K562 (cell line): ENCODE data around the gene H2AZ2. TPM values are rescaled to one million over a fixed set of nuclear protein-coding genes. Genes with fewer than 3 reads are reported as not detected.
A peak's percentile ranks its signal among the peaks of the same experiment; 100 is the strongest.

ENCODE experiments used
- ATAC-seq: fragments of 200-7000 bp; cut with Tn5 transposase; 3 replicates; pipeline ENCODE4 v1.9.1; 2020; ENCODE audit warnings: moderate library complexity
- BruUV-seq: library from RNA; stranded (reverse); fragments of 400-500 nt; replicated peaks from 2 replicates; lab custom pipeline; 2021; lab: Mats Ljungman, UMichigan
- CTCF ChIA-PET: fragments of 300-600 bp; formaldehyde crosslinking; extraction: SDS; loops from one replicate; lab custom pipeline; 2021; ENCODE audit warnings: low intra/inter-chr PET ratio; lab: Yijun Ruan, JAX
- POLR2A ChIA-PET: fragments of 300-600, 350-650 bp; sonication (Branson Sonifier 250); formaldehyde crosslinking; extraction: SDS; loops from one replicate; lab custom pipeline; 2021; ENCODE audit warnings: antibody characterized with exemption, inconsistent platforms; lab: Yijun Ruan, JAX
- DNase-seq, 4 experiments: peaks; one replicate each; pipeline versions ENCODE4 v3.0.0 to v3.0.0-alpha.2; 2011 to 2018; ENCODE audit warnings: low spot score in 3 of 4, mixed read lengths in 3 of 4; ENCODE audit errors: extremely low read depth in 1 of 4
- FAIRE-seq: peaks from 2 replicates; lab custom pipeline; 2011; peaks lifted over from hg19 to GRCh38; lab: Jason Lieb, UNC
- H2AFZ ChIP-seq: 2 replicates; pipeline ENCODE4 v1.6.0; 2011; ENCODE audit warnings: low read depth, low read length, control low read depth, inconsistent platforms
- H3K27ac ChIP-seq: fragments of 200-600 bp; 3 replicates; pipeline ENCODE4 v1.8.0; 2011; ENCODE audit warnings: low read depth, mild to moderate bottlenecking, control low read depth, inconsistent platforms, low read length, moderate library complexity, mixed read lengths; ENCODE audit errors: extremely low read depth
- H3K27me3 ChIP-seq, 2 experiments: fragments of 300-600 bp in 1 of 2; 2 replicates in 1 of 2; 3 replicates in 1 of 2; pipeline versions ENCODE4 v1.6.0 to v1.8.0; 2011; ENCODE audit warnings: inconsistent platforms in 2 of 2, low read length in 2 of 2, mild to moderate bottlenecking in 1 of 2, mixed read lengths in 1 of 2, moderate library complexity in 1 of 2; ENCODE audit not compliant: control insufficient read depth in 2 of 2, insufficient read depth in 2 of 2
- H3K36me3 ChIP-seq: fragments of 300-600 bp; 3 replicates; pipeline ENCODE4 v1.8.0; 2011; ENCODE audit warnings: mild to moderate bottlenecking, low read length, inconsistent platforms; ENCODE audit not compliant: control insufficient read depth, insufficient read depth
- H3K4me1 ChIP-seq, 2 experiments: fragments of 200-600 bp in 1 of 2; replicated peaks in 1 of 2; 2 replicates in 1 of 2; 3 replicates in 1 of 2; pipeline versions ENCODE4 v1.5.1 to v1.8.0; 2011; ENCODE audit warnings: inconsistent platforms in 2 of 2, low read length in 2 of 2, mild to moderate bottlenecking in 1 of 2, mixed read lengths in 1 of 2, moderate library complexity in 1 of 2; ENCODE audit not compliant: control insufficient read depth in 2 of 2, insufficient read depth in 2 of 2
- H3K4me2 ChIP-seq: 2 replicates; pipeline ENCODE4 v1.6.1; 2011; ENCODE audit warnings: low read length, control low read depth, inconsistent platforms, mixed read lengths; ENCODE audit not compliant: insufficient read depth
- H3K4me3 ChIP-seq: fragments of 200-600 bp; sonication (generic), shearing (Covaris generic); 2 replicates; pipeline ENCODE4 v1.5.1; 2016; ENCODE audit warnings: control low read depth, inconsistent platforms
- H3K79me2 ChIP-seq: fragments of 200-600 bp; 3 replicates; pipeline ENCODE4 v1.8.0; 2011; ENCODE audit warnings: low read length, inconsistent platforms; ENCODE audit not compliant: control insufficient read depth, insufficient read depth
- H3K9ac ChIP-seq, 2 experiments: 2 replicates each; pipeline versions ENCODE4 v1.6.0 to v1.6.1; 2011; ENCODE audit warnings: low read depth in 2 of 2, low read length in 2 of 2, control low read depth in 1 of 2, inconsistent platforms in 1 of 2, mild to moderate bottlenecking in 1 of 2, mixed read lengths in 1 of 2; ENCODE audit not compliant: insufficient read depth in 1 of 2
- H3K9me1 ChIP-seq: one replicate; pipeline ENCODE4 v1.6.0; 2011; ENCODE audit warnings: inconsistent platforms, mild to moderate bottlenecking, low read length, moderate library complexity; ENCODE audit not compliant: control insufficient read depth, insufficient read depth
- H3K9me3 ChIP-seq: replicated peaks from 2 replicates; pipeline ENCODE4 v1.5.1; 2011; ENCODE audit warnings: low read depth, low read length, inconsistent platforms; ENCODE audit not compliant: control insufficient read depth, insufficient read depth
- H4K20me1 ChIP-seq: replicated peaks from 2 replicates; pipeline ENCODE4 v1.6.1; 2011; ENCODE audit warnings: low read length, inconsistent platforms, mixed read lengths; ENCODE audit not compliant: control insufficient read depth, insufficient read depth
- POLR2A ChIP-seq: fragments of 450-650 bp; conservative IDR thresholded peaks from 2 replicates; pipeline ENCODE4 v1.6.1; 2016
- POLR2AphosphoS2 ChIP-seq: IDR thresholded peaks from 2 replicates; pipeline ENCODE4 v1.6.1; 2012; ENCODE audit warnings: low read length, improper control_type of control experiment
- POLR2AphosphoS5 ChIP-seq: IDR thresholded peaks from 2 replicates; pipeline ENCODE4 v1.6.1; 2011; ENCODE audit warnings: mild to moderate bottlenecking, low read depth, low read length, moderate library complexity; ENCODE audit not compliant: control insufficient read depth, insufficient read depth
- POLR2B ChIP-seq: fragments of 450-650 bp; IDR thresholded peaks from 2 replicates; pipeline ENCODE4 v1.6.1; 2018; ENCODE audit warnings: low read depth; ENCODE audit not compliant: partially characterized antibody
- POLR2G ChIP-seq: fragments of 200-400 bp; formaldehyde crosslinking; IDR thresholded peaks from 2 replicates; pipeline ENCODE4 v1.6.1; 2017; ENCODE audit warnings: low read depth, mild to moderate bottlenecking, antibody characterized with exemption, low read length, moderate library complexity
- SUPT5H ChIP-seq: fragments of 450-650 bp; IDR thresholded peaks from 2 replicates; pipeline ENCODE4 v1.6.1; 2016
- TBP ChIP-seq: optimal IDR thresholded peaks from 2 replicates; pipeline ENCODE3; 2011; ENCODE audit warnings: low read depth, low read length, improper control_type of control experiment
- ZBTB1 ChIP-seq: sonication (generic); formaldehyde crosslinking; IDR thresholded peaks from 2 replicates; pipeline ENCODE4 v1.8.1; 2023; ENCODE audit warnings: missing genetic modification reagents, low read depth, mild to moderate bottlenecking, borderline replicate concordance
- ZFP36 ChIP-seq: fragments of 150-350 bp; IDR thresholded peaks from 2 replicates; pipeline ENCODE4 v1.6.1; 2018; ENCODE audit warnings: low read length, low read depth; ENCODE audit not compliant: partially characterized antibody
- ZNF224 ChIP-seq: sonication (generic); formaldehyde crosslinking; IDR thresholded peaks from 2 replicates; pipeline ENCODE4 v1.8.0; 2022; ENCODE audit warnings: mild to moderate bottlenecking, missing genetic modification reagents
- ZNF3 ChIP-seq: fragments of 250-450 bp; sonication (Bioruptor Pico); IDR thresholded peaks from 2 replicates; pipeline ENCODE4 v1.5.0; 2021; ENCODE audit warnings: mild to moderate bottlenecking, moderate library complexity
- WGBS: fragments of 100-300 bp; shearing (Covaris generic); methylation state at CpG from one replicate; pipeline ENCODE4 v1.1.6; 2016; ENCODE audit warnings: low coverage, mixed read lengths; ENCODE audit not compliant: insufficient coverage; ENCODE audit errors: missing lambda C conversion rate; 5-methylcytosine and 5-hydroxymethylcytosine counted together
- in situ Hi-C: fragments of 300-500 bp; cut with MboI; formaldehyde crosslinking; loops from 4 replicates; pipeline ENCODE4 v1.15.0; 2018; ENCODE audit warnings: inconsistent platforms, mixed read lengths
- intact Hi-C: fragments of 100-400 bp; cut with micrococcal nuclease; formaldehyde crosslinking; loops from 2 replicates; pipeline ENCODE4 v1.14.2; 2022
- polyA plus RNA-seq, 8 experiments: library from polyadenylated mRNA; depleted of rRNA in 4 of 8; stranded (reverse) in 5 of 8; unstranded in 3 of 8; fragments of >200 nt; fragmentation: Nextera tagmentation in 2 of 8; fragmentation: Illumina TruSeq in 1 of 8; extraction: Ambion mirVana in 2 of 8; extraction: Trizol in 1 of 8; gene quantifications; 2 replicates each; pipeline versions ENCODE4 v1.2.1 to v1.2.3, GENCODE V29; 2011 to 2014; ENCODE audit warnings: inconsistent platforms in 1 of 8, missing spikeins in 1 of 8
- total RNA-seq, 7 experiments: library from RNA; depleted of rRNA in 6 of 7; stranded (reverse); fragments of >200 nt in 6 of 7; fragmentation: Illumina TruSeq in 2 of 7; extraction: Trizol in 2 of 7; gene quantifications; 2 replicates each; pipeline versions ENCODE4 v1.2.1 to v1.2.3, GENCODE V29; 2011 to 2021; ENCODE audit warnings: low replicate concordance in 1 of 7
- TF ChIP-seq, protein P1 (sequence below): sonication (generic); formaldehyde crosslinking; IDR thresholded peaks from 2 replicates; pipeline ENCODE4 v1.8.1; 2023; ENCODE audit warnings: mild to moderate bottlenecking, missing genetic modification reagents

The H2AZ2 gene
- total and polyA plus RNA-seq, 9 of the 15 experiments (the other 6 are each of a cell fraction or from before 2014, with no cell fraction given), result 105 to 382 (median 286) TPM

DNA sequence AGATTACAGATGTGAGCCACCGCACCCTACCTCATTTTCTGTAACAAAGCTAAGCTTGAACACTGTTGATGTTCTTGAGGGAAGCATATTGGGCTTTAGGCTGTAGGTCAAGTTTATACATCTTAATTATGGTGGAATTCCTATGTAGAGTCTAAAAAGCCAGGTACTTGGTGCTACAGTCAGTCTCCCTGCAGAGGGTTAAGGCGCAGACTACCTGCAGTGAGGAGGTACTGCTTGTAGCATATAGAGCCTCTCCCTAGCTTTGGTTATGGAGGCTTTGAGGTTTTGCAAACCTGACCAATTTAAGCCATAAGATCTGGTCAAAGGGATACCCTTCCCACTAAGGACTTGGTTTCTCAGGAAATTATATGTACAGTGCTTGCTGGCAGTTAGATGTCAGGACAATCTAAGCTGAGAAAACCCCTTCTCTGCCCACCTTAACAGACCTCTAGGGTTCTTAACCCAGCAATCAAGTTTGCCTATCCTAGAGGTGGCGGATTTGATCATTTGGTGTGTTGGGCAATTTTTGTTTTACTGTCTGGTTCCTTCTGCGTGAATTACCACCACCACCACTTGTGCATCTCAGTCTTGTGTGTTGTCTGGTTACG is 45.4 kb downstream of the H2AZ2 start:
- peaks cover 30% of the 10 kb centered on the region for H4K20me1 ChIP-seq
- CTCF ChIA-PET, result no interaction called here
- no peaks in the 10 kb centered on the region for H3K9me3 ChIP-seq
- TF ChIP-seq, protein P1, sequence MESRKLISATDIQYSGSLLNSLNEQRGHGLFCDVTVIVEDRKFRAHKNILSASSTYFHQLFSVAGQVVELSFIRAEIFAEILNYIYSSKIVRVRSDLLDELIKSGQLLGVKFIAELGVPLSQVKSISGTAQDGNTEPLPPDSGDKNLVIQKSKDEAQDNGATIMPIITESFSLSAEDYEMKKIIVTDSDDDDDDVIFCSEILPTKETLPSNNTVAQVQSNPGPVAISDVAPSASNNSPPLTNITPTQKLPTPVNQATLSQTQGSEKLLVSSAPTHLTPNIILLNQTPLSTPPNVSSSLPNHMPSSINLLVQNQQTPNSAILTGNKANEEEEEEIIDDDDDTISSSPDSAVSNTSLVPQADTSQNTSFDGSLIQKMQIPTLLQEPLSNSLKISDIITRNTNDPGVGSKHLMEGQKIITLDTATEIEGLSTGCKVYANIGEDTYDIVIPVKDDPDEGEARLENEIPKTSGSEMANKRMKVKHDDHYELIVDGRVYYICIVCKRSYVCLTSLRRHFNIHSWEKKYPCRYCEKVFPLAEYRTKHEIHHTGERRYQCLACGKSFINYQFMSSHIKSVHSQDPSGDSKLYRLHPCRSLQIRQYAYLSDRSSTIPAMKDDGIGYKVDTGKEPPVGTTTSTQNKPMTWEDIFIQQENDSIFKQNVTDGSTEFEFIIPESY (CRISPR knock-in tag), result peak; percentile 37
- TF ChIP-seq ZNF3 (CRISPR knock-in tag) (no peak), SUPT5H (peak; percentile 61; the same call in 1 of the 2 replicates), TBP (no peak), ZBTB1 (CRISPR knock-in tag) (no peak), POLR2A (peak; percentile 62; the same call in 1 of the 2 replicates), ZFP36 (no peak), POLR2G (peak; percentile 25; the same call in 1 of the 2 replicates), POLR2AphosphoS2 (peak; percentile 82), POLR2B (peak; percentile 24), POLR2AphosphoS5 (0 out of 2 replicates have a peak, but pooled peaks have one; percentile 52), ZNF224 (CRISPR knock-in tag) (0 out of 2 replicates have a peak, but pooled peaks have one; percentile 61)
- intact Hi-C loops (no loop called here), in situ Hi-C loops (no loop called here)
- DNase-seq (no peak), ATAC-seq (peak; percentile 45), FAIRE-seq (no peak)
- H3K9me1 ChIP-seq, result no peaks in the 10 kb centered on the region
- POLR2A ChIA-PET, result interaction anchor here (0.6 to 1.9 kb wide), 8 partner anchors 8 to 560 kb away, joined by 3 to 7 read pairs (median 4); no protein-coding TSS in a partner anchor
- peak overlapping the region in 1 of 2 experiments; percentile 28; a peak in 1 of 4 replicates for H3K9ac ChIP-seq
- peaks cover 33% of the 10 kb centered on the region for H3K79me2 ChIP-seq
- H3K4me3 ChIP-seq, result no peak overlapping the region
- no peak overlapping the region for H3K27ac ChIP-seq
- peaks cover 59% of the 10 kb centered on the region for H3K36me3 ChIP-seq
- H3K27me3 ChIP-seq, result no peaks in the 10 kb centered on the region
- no peak overlapping the region for H2AFZ ChIP-seq
- no peak overlapping the region for H3K4me2 ChIP-seq
- 98% methylated on average over 5 of the region's 5 CpGs for WGBS
- BruUV-seq, result no TSS peak
- H3K4me1 ChIP-seq, result peaks cover 3 to 9% of the 10 kb centered on the region in 2 experiments; a peak in 2 of 5 replicates
